ENCODE measurements around the gene CTBP1.

Gene CTBP1

DNA sequence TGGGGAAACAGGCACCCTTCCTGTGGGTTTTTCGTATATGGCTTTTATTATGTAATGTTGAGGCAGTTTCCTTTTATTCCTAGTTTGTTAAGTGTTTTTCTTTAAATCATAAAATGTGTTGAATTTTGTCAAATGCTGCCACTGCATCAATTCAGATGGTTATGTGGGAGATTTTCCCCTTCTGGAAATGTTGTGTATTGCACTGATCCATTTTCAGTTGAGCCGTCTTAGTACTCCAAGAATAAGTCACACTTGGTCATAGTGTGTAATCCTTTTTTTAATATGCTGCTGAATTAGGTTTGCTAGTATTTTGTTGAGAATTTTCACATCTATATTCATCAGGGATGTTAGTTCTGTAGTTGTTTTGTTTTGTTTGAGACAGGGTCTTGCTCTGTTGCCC lies 9.5 kb upstream of the CTBP1 start:
- DNase-seq (ENCODE audit: low read depth), result no peak
- H3K4me3 ChIP-seq (ENCODE audit: low read length), result no peak overlapping the region
- TF ChIP-seq, protein P1, sequence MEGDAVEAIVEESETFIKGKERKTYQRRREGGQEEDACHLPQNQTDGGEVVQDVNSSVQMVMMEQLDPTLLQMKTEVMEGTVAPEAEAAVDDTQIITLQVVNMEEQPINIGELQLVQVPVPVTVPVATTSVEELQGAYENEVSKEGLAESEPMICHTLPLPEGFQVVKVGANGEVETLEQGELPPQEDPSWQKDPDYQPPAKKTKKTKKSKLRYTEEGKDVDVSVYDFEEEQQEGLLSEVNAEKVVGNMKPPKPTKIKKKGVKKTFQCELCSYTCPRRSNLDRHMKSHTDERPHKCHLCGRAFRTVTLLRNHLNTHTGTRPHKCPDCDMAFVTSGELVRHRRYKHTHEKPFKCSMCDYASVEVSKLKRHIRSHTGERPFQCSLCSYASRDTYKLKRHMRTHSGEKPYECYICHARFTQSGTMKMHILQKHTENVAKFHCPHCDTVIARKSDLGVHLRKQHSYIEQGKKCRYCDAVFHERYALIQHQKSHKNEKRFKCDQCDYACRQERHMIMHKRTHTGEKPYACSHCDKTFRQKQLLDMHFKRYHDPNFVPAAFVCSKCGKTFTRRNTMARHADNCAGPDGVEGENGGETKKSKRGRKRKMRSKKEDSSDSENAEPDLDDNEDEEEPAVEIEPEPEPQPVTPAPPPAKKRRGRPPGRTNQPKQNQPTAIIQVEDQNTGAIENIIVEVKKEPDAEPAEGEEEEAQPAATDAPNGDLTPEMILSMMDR (conservative IDR thresholded peaks at IDR 0.05; ENCODE audit: low read depth, low read length), result no peak

DNA sequence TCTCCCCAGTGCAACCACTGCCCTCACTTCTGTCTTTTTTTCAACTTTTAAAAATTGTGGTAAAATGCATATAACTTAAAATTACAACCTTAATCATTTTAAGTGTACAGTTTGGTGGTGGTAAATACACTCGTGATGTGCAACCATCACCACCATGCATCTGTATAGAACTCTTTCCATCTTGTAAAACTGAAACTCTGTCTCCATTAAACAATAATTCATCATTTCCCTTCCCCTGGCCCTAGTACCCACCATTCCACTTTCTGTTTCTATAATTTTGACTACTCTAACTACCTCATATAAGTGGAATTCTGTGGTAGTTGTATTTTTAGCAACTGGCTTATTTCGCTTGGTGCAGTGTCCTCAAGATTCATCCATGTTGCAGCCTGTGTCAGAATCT lies 6.8 kb upstream of the CTBP1 start:
- TF ChIP-seq, protein P1 (conservative IDR thresholded peaks at IDR 0.05; ENCODE audit: low read depth, low read length), result no peak
- no peak overlapping the region for H3K4me3 ChIP-seq (ENCODE audit: low read length)
- no peak for DNase-seq (ENCODE audit: low read depth)

DNA sequence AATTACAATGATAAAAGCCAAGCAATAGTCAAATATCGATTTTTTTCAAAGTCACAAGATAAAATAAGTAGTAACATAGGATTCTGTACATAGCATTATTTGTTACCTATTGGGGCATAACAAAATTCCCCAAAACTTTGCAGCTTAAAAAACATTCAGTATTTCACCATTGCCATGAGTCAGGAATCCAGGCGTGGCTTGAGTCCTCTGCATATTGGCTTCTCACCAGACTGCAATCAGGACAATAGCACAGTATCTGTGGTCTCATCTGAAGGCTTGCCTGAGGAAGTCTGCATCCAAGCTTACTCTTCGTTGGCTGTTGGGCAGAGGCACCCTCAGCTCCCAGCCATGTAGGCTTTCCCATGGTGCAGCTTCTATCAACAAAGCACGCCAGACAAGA lies 6.2 kb upstream of the CTBP1 start:
- TF ChIP-seq, protein P1 (conservative IDR thresholded peaks at IDR 0.05; ENCODE audit: low read depth, low read length), result no peak
- H3K4me3 ChIP-seq (ENCODE audit: low read length), result no peak overlapping the region
- no peak for DNase-seq (ENCODE audit: low read depth)

DNA sequence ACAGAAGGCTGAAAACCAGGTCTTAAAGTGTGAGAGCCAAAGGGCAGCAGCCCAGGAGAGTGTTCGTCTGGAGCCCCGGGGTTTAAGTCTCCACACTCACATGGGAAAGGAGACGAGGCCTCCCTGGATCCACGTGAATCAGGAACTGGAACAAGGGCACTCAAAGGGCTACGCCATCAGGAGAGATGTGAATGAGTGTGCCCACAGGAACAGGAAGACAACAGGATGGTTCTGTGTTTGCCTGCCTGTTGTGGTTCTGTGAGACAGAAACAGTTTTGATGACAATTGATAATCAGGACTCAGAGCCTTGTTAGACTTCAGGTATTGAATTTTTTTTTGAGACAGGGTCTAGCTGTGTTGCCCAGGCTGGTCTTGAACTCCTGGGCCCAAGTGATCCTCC lies 4.9 kb upstream of the CTBP1 start:
- TF ChIP-seq, protein P1 (conservative IDR thresholded peaks at IDR 0.05; ENCODE audit: low read depth, low read length), result no peak
- no peak for DNase-seq (ENCODE audit: low read depth)
- no peak overlapping the region for H3K4me3 ChIP-seq (ENCODE audit: low read length)

DNA sequence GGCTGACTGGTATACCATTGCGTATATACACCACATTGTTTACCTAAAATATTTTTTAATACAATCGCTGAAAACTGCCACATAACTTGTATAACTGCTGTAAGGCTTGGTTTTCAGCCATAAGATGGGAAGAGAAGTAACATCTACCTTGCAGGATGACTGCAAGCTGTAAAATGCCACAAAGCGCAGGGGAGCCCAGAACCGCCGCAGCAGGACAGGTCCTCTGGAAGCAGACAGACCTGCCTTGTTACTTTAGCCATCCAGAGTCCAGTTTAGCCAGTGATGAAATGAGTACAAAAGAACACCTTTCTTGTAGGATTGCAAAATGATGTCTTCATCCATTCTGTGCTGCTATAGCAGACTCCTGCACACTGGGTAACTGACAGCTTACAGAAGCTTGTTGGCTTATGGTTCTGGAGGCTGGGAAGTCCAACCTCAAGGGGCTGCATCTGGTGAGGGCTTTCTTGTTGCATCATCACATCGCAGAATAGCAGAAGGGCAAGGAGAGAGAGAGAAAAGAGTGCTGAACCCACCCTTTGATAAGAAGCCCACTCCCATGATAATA lies 4.1 kb upstream of the CTBP1 start:
- no peak overlapping the region for H3K4me3 ChIP-seq (ENCODE audit: low read length)
- TF ChIP-seq, protein P1 (conservative IDR thresholded peaks at IDR 0.05; ENCODE audit: low read depth, low read length), result no peak
- no peak for DNase-seq (ENCODE audit: low read depth)

DNA sequence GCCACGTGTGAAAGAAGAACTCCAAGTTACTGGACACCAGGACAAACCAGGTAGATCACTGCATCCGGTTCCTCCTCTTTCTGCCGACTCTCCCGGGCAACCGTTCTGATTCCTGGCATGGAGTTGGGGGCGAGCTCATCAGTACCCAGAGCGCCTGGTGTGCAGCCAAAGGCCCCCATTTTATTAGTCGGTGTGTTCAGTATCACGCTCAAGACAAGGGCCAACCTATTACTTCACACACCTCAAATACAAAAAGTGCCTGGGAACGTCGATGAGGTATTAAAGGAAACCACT lies 2.8 kb upstream of the CTBP1 start:
- no peak for DNase-seq (ENCODE audit: low read depth)
- TF ChIP-seq, protein P1 (conservative IDR thresholded peaks at IDR 0.05; ENCODE audit: low read depth, low read length), result no peak
- H3K4me3 ChIP-seq (ENCODE audit: low read length), result no peak overlapping the region

DNA sequence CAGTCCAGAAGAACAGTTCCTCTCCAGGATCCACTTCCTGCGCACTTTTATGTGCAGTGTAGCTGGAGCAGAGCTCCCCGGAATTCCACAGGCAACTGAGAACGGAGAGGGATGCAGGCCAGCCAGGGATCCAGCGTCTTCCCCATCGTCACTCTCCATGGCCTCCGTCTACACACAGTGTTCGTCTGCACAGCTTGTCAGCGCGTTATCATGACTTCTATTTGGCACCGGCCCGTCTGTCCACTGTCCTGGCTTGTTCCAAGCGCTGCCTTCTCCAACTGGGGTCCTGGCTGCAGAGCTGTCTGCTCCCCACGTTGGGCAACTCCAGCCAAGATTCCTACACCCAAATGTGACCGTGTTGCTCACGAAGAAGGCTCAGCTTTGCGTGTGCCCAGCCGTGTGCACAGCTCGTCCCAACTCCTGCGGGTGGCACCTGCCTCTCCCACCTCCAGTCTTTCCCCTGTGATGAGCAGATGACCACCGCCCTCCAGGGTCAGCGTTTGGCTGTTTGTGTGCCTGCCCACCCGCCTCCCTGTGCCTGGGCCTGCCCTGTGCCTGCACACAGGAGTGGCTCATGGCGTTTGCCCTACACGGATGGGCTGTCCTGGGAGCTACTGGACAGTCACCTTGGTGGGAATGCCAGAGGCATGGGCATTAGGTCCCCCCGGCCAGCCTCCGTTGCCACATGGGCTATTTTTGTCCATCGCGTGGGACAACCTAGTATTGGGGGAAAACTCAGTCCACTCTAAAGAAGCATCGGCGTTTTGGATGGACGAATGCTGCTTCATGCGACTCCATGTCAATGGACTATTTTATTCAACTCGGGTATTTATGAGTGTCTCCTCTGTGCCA lies 2.2 kb upstream of the CTBP1 start:
- no peak for DNase-seq (ENCODE audit: low read depth)
- H3K4me3 ChIP-seq (ENCODE audit: low read length), result no peak overlapping the region
- TF ChIP-seq, protein P1 (conservative IDR thresholded peaks at IDR 0.05; ENCODE audit: low read depth, low read length), result no peak

Data from retinal pigment epithelial cell (primary cell).